IPS DF 6.9 (cell line): ENCODE measurements around the gene LRCH4.
"Not testable (repeated sequence)": the region's sequence is repeated elsewhere in the genome, so short reads cannot be mapped to it uniquely, and the experiment has no call there.

Source experiments
- DNase-seq: peaks from one replicate; pipeline ENCODE4 v3.0.0-alpha.2; 2013; ENCODE audit warnings: low read depth, low spot score
- H3K27ac ChIP-seq: one replicate; pipeline ENCODE4 v1.5.1; 2013; ENCODE audit warnings: low read length, control low read depth
- H3K27me3 ChIP-seq: 2 replicates; pipeline ENCODE4 v1.6.1; 2013; ENCODE audit warnings: mild to moderate bottlenecking, low read length; ENCODE audit not compliant: control insufficient read depth, insufficient read depth
- H3K36me3 ChIP-seq: 2 replicates; pipeline ENCODE4 v1.6.1; 2013; ENCODE audit warnings: low read length; ENCODE audit not compliant: control insufficient read depth, insufficient read depth
- H3K4me1 ChIP-seq: 2 replicates; pipeline ENCODE4 v1.6.1; 2013; ENCODE audit warnings: low read length; ENCODE audit not compliant: control insufficient read depth, insufficient read depth
- H3K4me3 ChIP-seq: 2 replicates; pipeline ENCODE4 v1.5.1; 2013; ENCODE audit warnings: mild to moderate bottlenecking, low read length
- H3K9me3 ChIP-seq: 2 replicates; pipeline ENCODE4 v1.6.1; 2013; ENCODE audit warnings: low read length, inconsistent platforms; ENCODE audit not compliant: control insufficient read depth, insufficient read depth
- WGBS: extraction: QIAGEN DNeasy Blood & Tissue Kit; methylation state at CpG from one replicate; pipeline ENCODE4 v1.1.7; 2013; ENCODE audit warnings: mixed read lengths, missing lambda C conversion rate; ENCODE audit not compliant: insufficient read length, insufficient coverage; 5-methylcytosine and 5-hydroxymethylcytosine counted together

Gene LRCH4

GRCh38 chr7:100540073-100540723 lies 45.7 kb downstream of the LRCH4 start:
- WGBS: no CpG with 5 or more reads among the region's 6 CpGs
- no peaks in the 10 kb centered on the region for H3K36me3 ChIP-seq
- no peak for DNase-seq
- H3K9me3 ChIP-seq: no peaks in the 10 kb centered on the region
- peaks cover 4% of the 10 kb centered on the region; the same call in 1 of the 2 replicates for H3K4me1 ChIP-seq
- peak overlapping the region; percentile 72; the same call in 1 of the 2 replicates for H3K4me3 ChIP-seq
- no peak overlapping the region for H3K27ac ChIP-seq
- H3K27me3 ChIP-seq: 0 out of 2 replicates have a peak, but pooled peaks cover 1% of the 10 kb centered on the region

GRCh38 chr7:100539436-100540006 lies 46.4 kb downstream of the LRCH4 start:
- WGBS: no CpG with 5 or more reads among the region's 44 CpGs
- H3K36me3 ChIP-seq: no peaks in the 10 kb centered on the region
- DNase-seq: no peak
- 0 out of 2 replicates have a peak, but pooled peaks cover 1% of the 10 kb centered on the region for H3K27me3 ChIP-seq
- H3K4me3 ChIP-seq: peak overlapping the region; percentile 72; the same call in 1 of the 2 replicates
- H3K9me3 ChIP-seq: no peaks in the 10 kb centered on the region
- H3K27ac ChIP-seq: no peak overlapping the region
- H3K4me1 ChIP-seq: peaks cover 4% of the 10 kb centered on the region; the same call in 1 of the 2 replicates

- peak within 1 kb of the TSS; percentile 72; the same call in 1 of the 2 replicates for H3K4me3 ChIP-seq
- H3K27ac ChIP-seq: no peak within 1 kb of the TSS
- WGBS: no CpG with 5 or more reads among the region's 60 CpGs
- 0 out of 2 replicates have a peak, but pooled peaks cover 1% of the 10 kb centered on the region for H3K27me3 ChIP-seq
- H3K9me3 ChIP-seq: no peaks in the 10 kb centered on the region
- peaks cover 4% of the 10 kb centered on the region; the same call in 1 of the 2 replicates for H3K4me1 ChIP-seq
- DNase-seq: peak; percentile 95
- H3K36me3 ChIP-seq: no peaks in the 10 kb centered on the region
Measured at GRCh38 chr7:100538654-100539435, 47.1 kb downstream of the LRCH4 start, which contains the start of gene AGFG2. Gene AGFG2 (plus strand): TSS chr7:100539203. CDS start chr7:100539347, 144 bp downstream.

- DNase-seq: no peak
- 0 out of 2 replicates have a peak, but pooled peaks cover 1% of the 10 kb centered on the region for H3K27me3 ChIP-seq
- peaks cover 4% of the 10 kb centered on the region; the same call in 1 of the 2 replicates for H3K4me1 ChIP-seq
- no CpG with 5 or more reads among the region's 8 CpGs for WGBS
- no peaks in the 10 kb centered on the region for H3K36me3 ChIP-seq
- H3K27ac ChIP-seq: no peak overlapping the region
- H3K4me3 ChIP-seq: peak overlapping the region; percentile 15; the same call in 1 of the 2 replicates
- no peaks in the 10 kb centered on the region for H3K9me3 ChIP-seq
Measured at GRCh38 chr7:100538348-100538653, 47.6 kb downstream of the LRCH4 start.

GRCh38 chr7:100536695-100537094 lies 49.2 kb downstream of the LRCH4 start:
- H3K4me3 ChIP-seq, H3K4me1 ChIP-seq, H3K36me3 ChIP-seq, H3K27me3 ChIP-seq, H3K27ac ChIP-seq, DNase-seq, H3K9me3 ChIP-seq: not testable (repeated sequence)
- WGBS: no CpG with 5 or more reads among the region's 2 CpGs

- H3K4me1 ChIP-seq: not testable (repeated sequence)
- no CpG with 5 or more reads among the region's 9 CpGs for WGBS
Measured at GRCh38 chr7:100535982-100536381, 49.9 kb downstream of the LRCH4 start.

GRCh38 chr7:100532165-100533022 lies 53.5 kb downstream of the LRCH4 start:
- no peak for DNase-seq
- Histone ChIP-seq H3K36me3 (no peaks in the 10 kb centered on the region), H3K4me3 (no peak overlapping the region), H3K9me3 (no peaks in the 10 kb centered on the region), H3K27me3 (no peaks in the 10 kb centered on the region), H3K4me1 (no peaks in the 10 kb centered on the region), H3K27ac (no peak overlapping the region)
- WGBS: no CpG with 5 or more reads among the region's 14 CpGs

More at GRCh38 chr7:100535982-100536381, 49.9 kb downstream of the LRCH4 start:
- H3K27me3 ChIP-seq, H3K4me3 ChIP-seq, H3K9me3 ChIP-seq, DNase-seq, H3K36me3 ChIP-seq, H3K27ac ChIP-seq: not testable (repeated sequence)

- WGBS: no CpG with 5 or more reads among the region's 12 CpGs
- not testable (repeated sequence) for H3K27me3 ChIP-seq, H3K27ac ChIP-seq, H3K4me3 ChIP-seq, H3K4me1 ChIP-seq, H3K36me3 ChIP-seq, H3K9me3 ChIP-seq, DNase-seq
Measured at GRCh38 chr7:100528108-100528866, 57.6 kb downstream of the LRCH4 start.
